Calu3 (cell line): ENCODE results near the gene IFNGR2. TPM values are rescaled to one million over a fixed set of nuclear protein-coding genes. Genes with fewer than 3 reads are reported as not detected.

ENCODE experiments used
- BruUV-seq: library from RNA; stranded (reverse); fragments of 400-500 nt; replicated peaks from 2 replicates; lab custom pipeline; 2021; lab: Mats Ljungman, UMichigan
- CTCF ChIA-PET: fragments of 300-600 bp; sonication (Branson Sonifier 250); formaldehyde crosslinking; loops from one replicate; lab custom pipeline; 2022; ENCODE audit warnings: antibody characterized with exemption; lab: Charles Lee
- DNase-seq: peaks from one replicate; pipeline ENCODE4 v3.0.0; 2022
- H3K27ac Mint-ChIP-seq: one replicate; pipeline ENCODE4 v1.8.0; 2022; ENCODE audit warnings: mixed read lengths; ENCODE audit not compliant: unreplicated experiment
- H3K27me3 Mint-ChIP-seq: one replicate; pipeline ENCODE4 v1.8.0; 2022; ENCODE audit warnings: mixed read lengths; ENCODE audit not compliant: unreplicated experiment
- H3K36me3 Mint-ChIP-seq: one replicate; pipeline ENCODE4 v1.8.0; 2022; ENCODE audit warnings: mild to moderate bottlenecking, moderate library complexity, mixed read lengths; ENCODE audit not compliant: insufficient read depth, unreplicated experiment
- H3K4me1 Mint-ChIP-seq: one replicate; pipeline ENCODE4 v1.8.0; 2022; ENCODE audit warnings: mild to moderate bottlenecking, low read depth, mixed read lengths; ENCODE audit not compliant: unreplicated experiment
- H3K4me3 Mint-ChIP-seq: one replicate; pipeline ENCODE4 v1.8.0; 2022; ENCODE audit warnings: mild to moderate bottlenecking, low read depth, moderate library complexity, mixed read lengths; ENCODE audit not compliant: unreplicated experiment
- H3K9me3 Mint-ChIP-seq: one replicate; pipeline ENCODE4 v1.8.0; 2022; ENCODE audit warnings: low read depth, mixed read lengths; ENCODE audit not compliant: unreplicated experiment
- intact Hi-C: fragments of 100-400 bp; cut with micrococcal nuclease; formaldehyde crosslinking; loops from one replicate; pipeline ENCODE4 v1.10.0; 2022; ENCODE audit not compliant: unreplicated experiment
- total RNA-seq: library from RNA; stranded (reverse); gene quantifications from 2 replicates; pipeline ENCODE4 v1.2.3, GENCODE V29; 2022
- TF ChIP-seq, protein P1 (sequence below): fragments of 200-600 bp; IDR thresholded peaks from one replicate; pipeline ENCODE4 v1.8.0; 2022; ENCODE audit warnings: antibody characterized with exemption; ENCODE audit not compliant: unreplicated experiment

The IFNGR2 gene
- total RNA-seq, 1 experiment from 2014 or later, result 59.8 TPM

DNA sequence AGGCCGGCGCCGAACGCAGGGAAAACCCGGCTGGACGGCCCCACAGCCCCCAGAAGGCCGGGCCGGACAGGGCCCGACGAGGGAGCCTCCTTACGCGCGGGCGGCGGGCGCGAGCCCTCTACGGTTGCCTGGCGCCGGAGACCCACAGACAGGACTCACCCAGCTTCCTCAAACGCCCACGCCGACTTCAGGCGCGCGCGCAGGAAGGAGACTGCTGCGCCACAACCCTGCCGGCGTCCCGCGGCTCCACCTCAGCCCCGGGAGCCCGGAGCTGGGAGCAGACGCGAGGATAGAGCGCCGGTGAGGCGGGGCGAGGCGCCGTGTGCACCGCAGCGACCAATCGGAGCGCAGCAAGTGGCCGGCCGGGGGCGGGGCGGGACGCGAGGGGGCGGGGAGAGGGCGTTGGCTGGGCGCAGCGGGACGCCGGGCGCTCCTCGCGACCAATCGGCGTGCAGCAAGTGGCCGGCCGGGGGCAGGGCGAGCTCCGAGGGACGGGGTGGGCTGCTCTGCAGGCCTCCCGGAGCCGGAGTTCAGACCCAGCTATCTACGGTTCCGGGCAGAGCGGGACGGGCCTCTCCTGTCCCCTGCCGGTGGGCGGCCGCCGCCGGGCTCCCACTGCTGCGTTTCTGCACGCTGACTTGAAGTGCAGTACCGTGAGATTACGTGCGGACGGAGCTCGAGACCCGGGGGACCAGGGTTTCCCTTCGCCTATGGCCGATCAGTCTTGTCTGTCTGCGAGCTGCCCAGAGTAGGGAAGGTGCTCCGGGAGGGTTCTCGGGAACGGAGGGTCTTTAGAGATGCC is 76.7 kb downstream of the IFNGR2 start, which contains the start of gene TMEM50B:
Gene TMEM50B (minus strand): TSS at position 296 of the 802 bp plus-strand sequence. CDS start 11,089 bp downstream, outside the sequence.
- CTCF ChIA-PET, result interaction anchor here (0.9 to 1.3 kb wide), 6 partner anchors 11 to 540 kb away, joined by 4 to 11 read pairs (median 6); partner anchors contain the start of gene DNAJC28
- Mint-ChIP-seq H3K27ac (peak within 1 kb of the TSS; percentile 48), H3K27me3 (no peaks in the 10 kb centered on the region), H3K4me1 (no peaks in the 10 kb centered on the region), H3K36me3 (peaks cover 30% of the 10 kb centered on the region), H3K9me3 (no peaks in the 10 kb centered on the region), H3K4me3 (peak within 1 kb of the TSS; percentile 73)
- intact Hi-C loops, result no loop called here
- TF ChIP-seq, protein P1, sequence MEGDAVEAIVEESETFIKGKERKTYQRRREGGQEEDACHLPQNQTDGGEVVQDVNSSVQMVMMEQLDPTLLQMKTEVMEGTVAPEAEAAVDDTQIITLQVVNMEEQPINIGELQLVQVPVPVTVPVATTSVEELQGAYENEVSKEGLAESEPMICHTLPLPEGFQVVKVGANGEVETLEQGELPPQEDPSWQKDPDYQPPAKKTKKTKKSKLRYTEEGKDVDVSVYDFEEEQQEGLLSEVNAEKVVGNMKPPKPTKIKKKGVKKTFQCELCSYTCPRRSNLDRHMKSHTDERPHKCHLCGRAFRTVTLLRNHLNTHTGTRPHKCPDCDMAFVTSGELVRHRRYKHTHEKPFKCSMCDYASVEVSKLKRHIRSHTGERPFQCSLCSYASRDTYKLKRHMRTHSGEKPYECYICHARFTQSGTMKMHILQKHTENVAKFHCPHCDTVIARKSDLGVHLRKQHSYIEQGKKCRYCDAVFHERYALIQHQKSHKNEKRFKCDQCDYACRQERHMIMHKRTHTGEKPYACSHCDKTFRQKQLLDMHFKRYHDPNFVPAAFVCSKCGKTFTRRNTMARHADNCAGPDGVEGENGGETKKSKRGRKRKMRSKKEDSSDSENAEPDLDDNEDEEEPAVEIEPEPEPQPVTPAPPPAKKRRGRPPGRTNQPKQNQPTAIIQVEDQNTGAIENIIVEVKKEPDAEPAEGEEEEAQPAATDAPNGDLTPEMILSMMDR, result no peak
- no TSS peak for BruUV-seq
- peak; percentile 91 for DNase-seq

DNA sequence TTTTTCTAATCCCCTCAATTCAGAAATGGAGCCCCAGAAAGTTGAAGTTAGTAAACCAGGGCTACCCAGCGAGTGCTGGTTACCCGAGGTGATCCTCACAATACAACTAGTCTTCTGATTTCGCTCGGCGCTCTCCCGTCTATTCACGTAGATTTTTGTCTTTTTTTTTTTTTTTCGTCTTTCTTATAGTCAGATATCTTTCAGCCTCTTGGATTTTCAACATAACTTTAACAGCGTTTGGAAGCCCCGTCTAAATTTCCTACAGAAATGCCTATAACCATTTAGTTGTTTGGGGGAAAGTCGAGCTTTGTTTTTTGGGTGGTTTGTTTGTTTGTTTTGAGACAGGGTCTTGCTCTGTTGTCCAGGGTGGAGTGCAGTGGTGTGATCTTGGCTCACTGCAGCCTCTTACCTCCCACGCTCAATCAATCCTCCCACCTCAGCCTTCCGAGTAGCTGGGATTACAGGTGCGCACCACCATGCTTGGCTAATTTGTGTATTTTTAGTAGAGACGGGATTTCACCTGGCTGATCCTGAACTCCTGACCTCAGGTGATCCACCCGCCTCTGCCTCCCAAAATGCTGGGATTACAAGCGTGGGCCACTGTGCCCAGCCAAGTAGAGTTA is 77.4 kb downstream of the IFNGR2 start:
- DNase-seq, result no peak
- TSS peak; percentile 70 for BruUV-seq
- H3K27me3 Mint-ChIP-seq, result no peaks in the 10 kb centered on the region
- peak overlapping the region; percentile 73 for H3K4me3 Mint-ChIP-seq
- TF ChIP-seq, protein P1, result no peak
- no peaks in the 10 kb centered on the region for H3K4me1 Mint-ChIP-seq
- CTCF ChIA-PET, result interaction anchor here (0.9 to 1.3 kb wide), 5 partner anchors 10 to 540 kb away, joined by 4 to 7 read pairs (median 6); partner anchors contain the start of gene DNAJC28
- H3K27ac Mint-ChIP-seq, result peak overlapping the region; percentile 48
- intact Hi-C loops, result no loop called here
- peaks cover 30% of the 10 kb centered on the region for H3K36me3 Mint-ChIP-seq
- no peaks in the 10 kb centered on the region for H3K9me3 Mint-ChIP-seq

DNA sequence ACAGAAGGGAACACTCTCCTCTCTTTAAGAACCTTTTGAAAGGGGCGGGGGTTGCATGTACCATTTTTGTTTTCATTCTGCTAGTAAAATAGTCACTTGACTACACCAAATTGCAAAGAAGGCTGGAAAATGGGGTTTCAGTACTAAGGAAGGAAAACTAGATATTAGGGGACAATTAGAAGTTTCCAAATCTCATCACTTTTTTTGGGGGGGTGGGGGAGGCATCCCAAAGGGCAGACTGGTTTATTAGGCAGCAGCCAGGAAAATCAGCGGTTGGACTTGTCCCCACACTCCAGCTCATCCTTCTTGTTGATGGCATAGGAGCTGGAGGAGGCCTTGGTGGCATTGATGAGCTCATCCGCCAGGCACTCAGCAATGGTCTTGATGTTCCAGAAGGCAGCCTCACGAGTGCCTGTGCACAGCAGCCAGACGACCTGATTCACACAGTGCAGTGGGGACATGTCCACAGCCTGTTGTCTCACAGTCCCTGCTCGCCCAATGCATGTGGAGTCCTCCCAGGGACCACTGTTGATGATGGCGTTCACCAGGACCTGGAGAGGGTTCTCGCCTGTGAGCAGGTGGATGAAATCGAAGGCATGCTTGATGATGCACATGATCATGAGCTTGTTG is 78.2 kb downstream of the IFNGR2 start:
- no peak for DNase-seq
- CTCF ChIA-PET, result interaction anchor here (0.9 kb wide), 1 partner anchor 20 kb away, joined by 3 read pairs; no protein-coding TSS in a partner anchor
- no peak overlapping the region for H3K4me3 Mint-ChIP-seq
- no peaks in the 10 kb centered on the region for H3K9me3 Mint-ChIP-seq
- no peak overlapping the region for H3K27ac Mint-ChIP-seq
- peaks cover 30% of the 10 kb centered on the region for H3K36me3 Mint-ChIP-seq
- intact Hi-C loops, result no loop called here
- BruUV-seq, result no TSS peak
- H3K27me3 Mint-ChIP-seq, result no peaks in the 10 kb centered on the region
- no peaks in the 10 kb centered on the region for H3K4me1 Mint-ChIP-seq
- TF ChIP-seq, protein P1, result no peak

Other genes starting within 250 kb of the IFNGR2 start
- 25.5 and 31.0 TPM in 2 replicates for gene IFNAR2, start 173.5 kb upstream of the IFNGR2 start, total RNA-seq
- gene IL10RB, start 137.0 kb upstream of the IFNGR2 start, total RNA-seq, result 16.0 and 18.2 TPM in 2 replicates
- gene IFNAR1, start 78.4 kb upstream of the IFNGR2 start, total RNA-seq, result 32.1 and 35.2 TPM in 2 replicates
- 28.4 and 28.7 TPM in 2 replicates for gene TMEM50B, start 76.6 kb downstream of the IFNGR2 start, total RNA-seq
- 1.2 and 2.0 TPM in 2 replicates for gene DNAJC28, start 88.3 kb downstream of the IFNGR2 start, total RNA-seq
- 102 TPM in 2 replicates for gene GART, start 138.7 kb downstream of the IFNGR2 start, total RNA-seq
- 188 and 191 TPM in 2 replicates for gene SON, start 139.6 kb downstream of the IFNGR2 start, total RNA-seq
- 13.8 and 18.2 TPM in 2 replicates for gene DONSON, start 185.3 kb downstream of the IFNGR2 start, total RNA-seq
- gene CRYZL1, start 238.3 kb downstream of the IFNGR2 start, total RNA-seq, result 16.2 and 22.1 TPM in 2 replicates
- 27.8 and 30.6 TPM in 2 replicates for gene ITSN1, start 239.1 kb downstream of the IFNGR2 start, total RNA-seq